Progenitor cell of endocrine pancreas (in vitro differentiated cells): ENCODE data around the gene EYA2. TPM values are rescaled to one million over a fixed set of nuclear protein-coding genes. Genes with fewer than 3 reads are reported as not detected.

Source experiments
- DNase-seq: peaks from one replicate; pipeline ENCODE4 v3.0.0; 2021; ENCODE audit warnings: low spot score; ENCODE audit not compliant: unreplicated experiment
- H3K27ac Mint-ChIP-seq: 2 replicates; pipeline ENCODE4 v1.8.0; 2021; ENCODE audit warnings: mild to moderate bottlenecking, moderate library complexity, mixed read lengths
- H3K27me3 Mint-ChIP-seq: 2 replicates; pipeline ENCODE4 v1.8.0; 2021; ENCODE audit warnings: mixed read lengths
- H3K36me3 Mint-ChIP-seq: 2 replicates; pipeline ENCODE4 v1.8.0; 2022; ENCODE audit warnings: mixed read lengths; ENCODE audit not compliant: insufficient read depth
- H3K4me1 Mint-ChIP-seq: 2 replicates; pipeline ENCODE4 v1.8.0; 2021; ENCODE audit warnings: low read depth, mixed read lengths
- H3K4me3 Mint-ChIP-seq: 2 replicates; pipeline ENCODE4 v1.8.0; 2021; ENCODE audit warnings: low read depth, mild to moderate bottlenecking, moderate library complexity, mixed read lengths
- H3K9me3 Mint-ChIP-seq: 2 replicates; pipeline ENCODE4 v1.8.0; 2021; ENCODE audit warnings: low read depth, mixed read lengths
- total RNA-seq: library from RNA; stranded (reverse); gene quantifications from 2 replicates; pipeline ENCODE4 v1.2.1, GENCODE V29; 2021
- TF ChIP-seq, protein P1 (sequence below): fragments of 200-600 bp; sonication (generic); IDR thresholded peaks from one replicate; pipeline ENCODE4 v1.5.0; 2021; ENCODE audit warnings: antibody characterized with exemption, mild to moderate bottlenecking; ENCODE audit not compliant: unreplicated experiment

EYA2 gene
- total RNA-seq, 1 donor from 2014 or later = 0.53 TPM

DNA sequence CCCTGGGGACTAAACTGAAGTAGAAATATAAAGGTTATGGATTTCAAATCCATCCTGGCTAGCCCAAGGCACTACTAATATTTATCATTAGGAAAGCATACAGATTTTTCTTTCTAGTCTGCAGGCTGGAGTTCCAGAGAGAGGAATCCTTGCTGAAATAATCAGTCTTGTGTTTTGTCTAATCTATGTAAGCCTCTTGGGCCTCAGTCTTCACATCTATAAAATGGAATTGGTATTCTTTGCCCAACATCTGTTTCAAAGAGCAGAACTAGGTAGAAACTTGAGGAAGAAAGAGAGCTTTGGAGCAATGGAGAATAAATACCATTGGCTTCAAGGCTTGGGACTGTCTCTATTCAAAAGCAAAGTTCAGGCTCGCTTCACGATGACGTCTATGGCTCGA, 249.8 kb downstream of the EYA2 start:
- no peak for DNase-seq
- Mint-ChIP-seq H3K9me3 (peaks cover 7% of the 10 kb centered on the region), H3K4me3 (no peak overlapping the region), H3K27me3 (no peaks in the 10 kb centered on the region), H3K36me3 (no peaks in the 10 kb centered on the region), H3K27ac (no peak overlapping the region), H3K4me1 (peaks cover 12% of the 10 kb centered on the region)
- TF ChIP-seq, protein P1, sequence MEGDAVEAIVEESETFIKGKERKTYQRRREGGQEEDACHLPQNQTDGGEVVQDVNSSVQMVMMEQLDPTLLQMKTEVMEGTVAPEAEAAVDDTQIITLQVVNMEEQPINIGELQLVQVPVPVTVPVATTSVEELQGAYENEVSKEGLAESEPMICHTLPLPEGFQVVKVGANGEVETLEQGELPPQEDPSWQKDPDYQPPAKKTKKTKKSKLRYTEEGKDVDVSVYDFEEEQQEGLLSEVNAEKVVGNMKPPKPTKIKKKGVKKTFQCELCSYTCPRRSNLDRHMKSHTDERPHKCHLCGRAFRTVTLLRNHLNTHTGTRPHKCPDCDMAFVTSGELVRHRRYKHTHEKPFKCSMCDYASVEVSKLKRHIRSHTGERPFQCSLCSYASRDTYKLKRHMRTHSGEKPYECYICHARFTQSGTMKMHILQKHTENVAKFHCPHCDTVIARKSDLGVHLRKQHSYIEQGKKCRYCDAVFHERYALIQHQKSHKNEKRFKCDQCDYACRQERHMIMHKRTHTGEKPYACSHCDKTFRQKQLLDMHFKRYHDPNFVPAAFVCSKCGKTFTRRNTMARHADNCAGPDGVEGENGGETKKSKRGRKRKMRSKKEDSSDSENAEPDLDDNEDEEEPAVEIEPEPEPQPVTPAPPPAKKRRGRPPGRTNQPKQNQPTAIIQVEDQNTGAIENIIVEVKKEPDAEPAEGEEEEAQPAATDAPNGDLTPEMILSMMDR = no peak

DNA sequence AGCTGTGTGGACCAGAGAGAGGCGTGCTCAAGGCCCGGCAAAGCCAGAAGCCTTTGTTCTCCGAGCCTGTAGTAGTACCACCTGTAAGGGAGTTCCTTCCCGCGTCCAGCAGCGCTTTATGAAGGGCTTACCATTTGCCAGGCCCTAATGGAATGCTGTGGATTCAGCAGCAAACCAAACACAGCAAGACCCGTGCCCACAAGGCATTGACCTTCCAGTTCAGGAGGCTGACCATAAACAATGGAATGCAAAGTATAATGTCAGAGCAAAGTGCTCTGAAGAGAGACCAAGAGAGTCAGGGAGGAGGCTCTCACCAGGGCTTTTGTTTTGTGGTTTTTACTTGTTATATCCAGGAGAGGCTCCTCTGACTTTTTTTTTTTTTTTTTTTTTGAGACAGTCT, 252.0 kb downstream of the EYA2 start:
- DNase-seq = no peak
- H3K4me3 Mint-ChIP-seq = no peak overlapping the region

DNA sequence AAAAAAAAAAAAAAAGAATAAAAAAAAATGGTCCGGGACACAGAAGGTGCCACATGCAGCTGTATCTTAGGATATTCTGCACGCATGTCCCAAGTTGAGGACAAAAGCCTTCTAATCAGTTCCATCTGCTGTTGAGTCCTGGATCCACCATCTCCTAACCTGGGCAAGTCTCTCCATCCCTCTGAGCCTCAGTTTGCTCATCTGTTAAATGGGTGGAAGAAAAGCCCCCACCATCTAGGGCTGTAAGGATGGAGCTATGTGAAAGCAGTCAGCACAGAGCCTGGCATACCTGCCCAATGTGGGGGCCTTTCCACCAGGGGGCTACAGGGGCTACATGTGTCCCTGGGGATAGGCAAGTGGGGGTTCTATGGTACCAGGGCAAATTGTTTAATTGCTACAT, 253.4 kb downstream of the EYA2 start:
- no peak for DNase-seq
- Mint-ChIP-seq H3K9me3 (no peaks in the 10 kb centered on the region), H3K27me3 (no peaks in the 10 kb centered on the region), H3K4me1 (peaks cover 3% of the 10 kb centered on the region), H3K4me3 (no peak overlapping the region), H3K36me3 (no peaks in the 10 kb centered on the region), H3K27ac (no peak overlapping the region)
- TF ChIP-seq, protein P1 = no peak

More for the DNA sequence above, 252.0 kb downstream of the EYA2 start:
- TF ChIP-seq, protein P1 = no peak
- Mint-ChIP-seq H3K27ac (no peak overlapping the region), H3K36me3 (no peaks in the 10 kb centered on the region), H3K27me3 (no peaks in the 10 kb centered on the region), H3K9me3 (peaks cover 3% of the 10 kb centered on the region), H3K4me1 (peaks cover 6% of the 10 kb centered on the region)

DNA sequence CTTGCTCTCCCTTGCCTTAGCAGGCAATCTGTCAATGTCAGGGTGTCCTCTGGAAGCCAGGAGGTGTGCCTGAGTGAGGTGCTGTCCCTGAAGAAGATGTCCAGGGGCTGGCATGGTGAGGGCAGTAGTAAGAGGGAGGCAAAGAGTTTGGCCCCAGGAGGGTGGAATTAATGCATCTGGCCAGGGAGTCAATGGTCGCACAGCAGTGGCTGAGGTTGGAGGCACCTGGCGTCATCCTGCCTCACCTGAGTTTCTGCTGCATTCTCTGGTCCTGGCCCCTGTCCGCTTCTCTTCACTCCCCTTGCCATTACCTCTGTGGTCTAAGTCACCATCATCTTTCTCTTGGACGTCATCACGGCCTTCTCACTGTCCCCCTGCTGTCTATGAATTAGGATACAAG, 255.3 kb downstream of the EYA2 start:
- Mint-ChIP-seq H3K27me3 (no peaks in the 10 kb centered on the region), H3K27ac (no peak overlapping the region), H3K36me3 (no peaks in the 10 kb centered on the region)

DNA sequence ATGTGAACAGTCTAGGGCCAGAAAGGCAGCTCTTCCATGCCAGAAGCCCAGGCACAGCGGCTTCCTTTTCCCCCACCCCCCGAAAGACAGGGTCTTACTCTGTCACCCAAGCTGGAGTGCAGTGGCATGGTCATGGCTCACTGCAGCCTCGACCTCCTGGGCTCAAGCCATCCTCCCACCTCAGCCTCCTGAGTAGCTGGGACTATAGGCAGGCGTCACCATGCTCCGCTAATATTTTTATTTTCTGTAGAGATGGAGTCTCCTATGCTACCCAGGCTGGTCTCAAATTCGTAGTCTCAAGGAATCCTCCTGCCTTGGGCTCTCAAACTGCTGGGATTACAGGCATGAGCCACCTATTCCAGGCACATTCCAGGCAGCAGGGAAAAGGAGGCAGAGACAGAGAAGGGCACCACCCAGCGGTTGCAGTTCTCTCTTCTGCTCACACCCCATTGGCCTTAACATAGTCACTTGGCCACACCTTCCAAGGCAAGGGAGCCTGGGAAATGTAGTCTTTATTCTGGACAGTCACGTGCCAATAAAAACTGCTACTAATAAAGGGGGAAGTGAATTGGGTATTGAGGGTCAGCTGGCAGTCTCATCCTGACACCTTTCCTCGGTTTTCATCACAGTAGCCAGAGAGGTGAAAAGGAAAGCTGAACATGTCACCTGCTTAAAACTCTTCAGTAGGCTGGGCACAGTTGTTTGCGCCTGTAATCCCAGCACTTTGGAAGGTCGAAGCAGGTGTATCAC, 255.9 kb downstream of the EYA2 start:
- TF ChIP-seq, protein P1 = peak; percentile 70
- no peaks in the 10 kb centered on the region for H3K9me3 Mint-ChIP-seq
- peak; percentile 37 for DNase-seq
- no peaks in the 10 kb centered on the region for H3K36me3 Mint-ChIP-seq
- H3K4me3 Mint-ChIP-seq = no peak overlapping the region
- peaks cover 3% of the 10 kb centered on the region for H3K4me1 Mint-ChIP-seq
- H3K27me3 Mint-ChIP-seq = no peaks in the 10 kb centered on the region
- H3K27ac Mint-ChIP-seq = no peak overlapping the region

More for the DNA sequence above, 255.3 kb downstream of the EYA2 start:
- no peak overlapping the region for H3K4me3 Mint-ChIP-seq
- DNase-seq = no peak
- H3K4me1 Mint-ChIP-seq = peaks cover 3% of the 10 kb centered on the region
- H3K9me3 Mint-ChIP-seq = no peaks in the 10 kb centered on the region
- TF ChIP-seq, protein P1 = no peak
